Astrocyte (in vitro differentiated cells and primary cell): ENCODE results near the gene SUSD3. TPM values are rescaled to one million over a fixed set of nuclear protein-coding genes. Genes with fewer than 3 reads are reported as not detected.

ENCODE experiments used
- DNase-seq: peaks from one replicate; pipeline ENCODE4 v3.0.0-alpha.2; 2010; ENCODE audit warnings: low read depth
- FAIRE-seq: peaks from 2 replicates; lab custom pipeline; 2011; peaks lifted over from hg19 to GRCh38; lab: Jason Lieb, UNC
- H2AFZ ChIP-seq: 2 replicates; pipeline ENCODE4 v1.6.0; 2012; ENCODE audit warnings: low read depth, low read length, inconsistent platforms
- H3K27ac ChIP-seq: 2 replicates; pipeline ENCODE4 v1.5.1; 2011; ENCODE audit warnings: low read depth, low read length, inconsistent platforms
- H3K27me3 ChIP-seq: 2 replicates; pipeline ENCODE4 v1.6.0; 2011; ENCODE audit warnings: low read length, inconsistent platforms; ENCODE audit not compliant: insufficient read depth
- H3K36me3 ChIP-seq: 2 replicates; pipeline ENCODE4 v1.5.1; 2011; ENCODE audit warnings: low read length, inconsistent platforms; ENCODE audit not compliant: insufficient read depth
- H3K4me1 ChIP-seq: 2 replicates; pipeline ENCODE4 v1.5.1; 2011; ENCODE audit warnings: low read length, inconsistent platforms; ENCODE audit not compliant: insufficient read depth
- H3K4me2 ChIP-seq: 2 replicates; pipeline ENCODE4 v1.6.0; 2012; ENCODE audit warnings: low read length, inconsistent platforms
- H3K4me3 ChIP-seq: 2 replicates; pipeline ENCODE4 v1.5.1; 2011; ENCODE audit warnings: low read depth, mild to moderate bottlenecking, low read length, inconsistent platforms; ENCODE audit not compliant: insufficient read depth
- H3K79me2 ChIP-seq: 2 replicates; pipeline ENCODE4 v1.6.0; 2012; ENCODE audit warnings: mild to moderate bottlenecking, low read length, inconsistent platforms; ENCODE audit not compliant: insufficient read depth
- H3K9ac ChIP-seq: 2 replicates; pipeline ENCODE4 v1.6.0; 2012; ENCODE audit warnings: mild to moderate bottlenecking, low read length, inconsistent platforms
- H3K9me3 ChIP-seq: 2 replicates; pipeline ENCODE4 v1.5.1; 2012; ENCODE audit warnings: low read depth, mild to moderate bottlenecking, low read length, inconsistent platforms; ENCODE audit not compliant: insufficient read depth
- H4K20me1 ChIP-seq: 2 replicates; pipeline ENCODE4 v1.6.0; 2012; ENCODE audit warnings: low read length, inconsistent platforms; ENCODE audit not compliant: insufficient read depth
- H3K27ac Mint-ChIP-seq: one replicate; pipeline ENCODE4 v1.8.0; 2021; ENCODE audit warnings: mild to moderate bottlenecking, mixed read lengths; ENCODE audit not compliant: unreplicated experiment
- H3K27me3 Mint-ChIP-seq: one replicate; pipeline ENCODE4 v1.8.0; 2021; ENCODE audit warnings: low read depth, mixed read lengths; ENCODE audit not compliant: unreplicated experiment
- H3K36me3 Mint-ChIP-seq: one replicate; pipeline ENCODE4 v1.8.0; 2021; ENCODE audit warnings: low read depth, mixed read lengths; ENCODE audit not compliant: unreplicated experiment
- H3K4me1 Mint-ChIP-seq: one replicate; pipeline ENCODE4 v1.8.0; 2021; ENCODE audit warnings: low read depth, mixed read lengths; ENCODE audit not compliant: unreplicated experiment
- H3K4me3 Mint-ChIP-seq: one replicate; pipeline ENCODE4 v1.8.0; 2021; ENCODE audit warnings: mild to moderate bottlenecking, moderate library complexity, mixed read lengths; ENCODE audit not compliant: unreplicated experiment
- H3K9me3 Mint-ChIP-seq: one replicate; pipeline ENCODE4 v1.8.0; 2021; ENCODE audit warnings: mild to moderate bottlenecking, mixed read lengths; ENCODE audit not compliant: unreplicated experiment
- EZH2 ChIP-seq: IDR thresholded peaks from 2 replicates; pipeline ENCODE4 v1.6.1; 2012; ENCODE audit warnings: mild to moderate bottlenecking, low read length, inconsistent platforms; ENCODE audit not compliant: insufficient read depth
- total RNA-seq: library from RNA; stranded (reverse); gene quantifications from 2 replicates; pipeline ENCODE4 v1.2.1, GENCODE V29; 2021
- TF ChIP-seq, protein P1 (sequence below): IDR thresholded peaks from 2 replicates; pipeline ENCODE4 v1.5.1; 2011; ENCODE audit warnings: low read depth, mild to moderate bottlenecking, inconsistent platforms, low read length, moderate library complexity; ENCODE audit not compliant: insufficient read depth

The SUSD3 gene
- total RNA-seq, 1 donor from 2014 or later = not detected

DNA sequence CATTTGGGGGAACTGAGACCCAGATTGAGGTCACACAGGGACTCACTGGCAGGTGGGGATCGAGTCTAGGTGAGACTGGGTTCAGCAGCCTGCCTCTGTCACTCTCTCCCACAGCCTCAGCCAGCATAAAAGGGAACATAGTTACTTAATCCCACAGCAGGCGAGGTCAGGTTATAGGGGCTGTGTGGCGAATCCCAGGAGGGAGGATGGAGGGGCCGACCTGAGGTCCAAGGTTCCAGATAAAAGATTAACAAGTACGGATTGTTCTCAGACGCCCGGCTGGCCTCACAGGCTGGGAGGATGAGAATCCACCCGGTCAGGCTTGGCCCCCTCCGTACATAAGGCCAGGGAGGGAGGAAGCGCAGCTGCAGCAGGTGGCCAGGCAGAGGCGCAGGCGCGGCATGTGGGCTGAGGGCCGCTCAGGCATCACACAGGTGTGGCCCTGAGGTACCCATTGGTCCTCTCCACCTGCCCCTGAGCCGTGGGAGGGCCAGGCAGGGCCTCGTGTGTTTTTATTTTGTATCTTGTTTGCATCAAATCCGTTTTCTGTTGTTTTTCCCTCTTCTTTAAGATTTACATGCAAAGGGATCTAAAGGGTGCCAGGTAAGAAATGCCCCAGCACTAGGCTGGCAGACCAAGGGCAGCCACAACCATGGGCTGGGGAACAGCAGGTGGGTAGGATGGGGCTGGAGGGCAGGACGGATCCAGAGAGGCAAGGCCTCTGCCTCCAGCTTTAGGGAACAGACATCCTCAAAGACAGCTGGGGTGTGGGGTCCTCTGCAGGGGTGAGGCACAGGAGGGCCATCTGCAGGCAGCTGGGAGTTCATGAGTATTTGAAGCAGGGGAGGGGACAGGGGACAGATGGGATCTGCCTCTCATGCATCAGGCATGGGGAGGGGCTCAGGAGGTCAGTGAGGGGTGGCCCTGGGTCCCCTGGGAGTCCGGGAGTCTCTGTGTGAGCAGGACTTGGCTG is 3.6 kb downstream of the SUSD3 start:
- FAIRE-seq (no peak), DNase-seq (no peak)
- Mint-ChIP-seq H3K27ac (no peak overlapping the region), H3K4me3 (no peak overlapping the region), H3K4me1 (no peaks in the 10 kb centered on the region), H3K27me3 (peaks cover 35% of the 10 kb centered on the region), H3K36me3 (no peaks in the 10 kb centered on the region), H3K9me3 (no peaks in the 10 kb centered on the region)
- Histone ChIP-seq H3K27ac (no peak overlapping the region), H4K20me1 (no peaks in the 10 kb centered on the region), H3K79me2 (no peaks in the 10 kb centered on the region), H2AFZ (no peak overlapping the region), H3K4me1 (peaks cover 7% of the 10 kb centered on the region), H3K36me3 (no peaks in the 10 kb centered on the region), H3K4me2 (no peak overlapping the region), H3K9ac (no peak overlapping the region), H3K4me3 (no peak overlapping the region), H3K9me3 (no peaks in the 10 kb centered on the region), H3K27me3 (peaks cover 2% of the 10 kb centered on the region)
- no peak for TF ChIP-seq EZH2
- TF ChIP-seq, protein P1, sequence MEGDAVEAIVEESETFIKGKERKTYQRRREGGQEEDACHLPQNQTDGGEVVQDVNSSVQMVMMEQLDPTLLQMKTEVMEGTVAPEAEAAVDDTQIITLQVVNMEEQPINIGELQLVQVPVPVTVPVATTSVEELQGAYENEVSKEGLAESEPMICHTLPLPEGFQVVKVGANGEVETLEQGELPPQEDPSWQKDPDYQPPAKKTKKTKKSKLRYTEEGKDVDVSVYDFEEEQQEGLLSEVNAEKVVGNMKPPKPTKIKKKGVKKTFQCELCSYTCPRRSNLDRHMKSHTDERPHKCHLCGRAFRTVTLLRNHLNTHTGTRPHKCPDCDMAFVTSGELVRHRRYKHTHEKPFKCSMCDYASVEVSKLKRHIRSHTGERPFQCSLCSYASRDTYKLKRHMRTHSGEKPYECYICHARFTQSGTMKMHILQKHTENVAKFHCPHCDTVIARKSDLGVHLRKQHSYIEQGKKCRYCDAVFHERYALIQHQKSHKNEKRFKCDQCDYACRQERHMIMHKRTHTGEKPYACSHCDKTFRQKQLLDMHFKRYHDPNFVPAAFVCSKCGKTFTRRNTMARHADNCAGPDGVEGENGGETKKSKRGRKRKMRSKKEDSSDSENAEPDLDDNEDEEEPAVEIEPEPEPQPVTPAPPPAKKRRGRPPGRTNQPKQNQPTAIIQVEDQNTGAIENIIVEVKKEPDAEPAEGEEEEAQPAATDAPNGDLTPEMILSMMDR = no peak

DNA sequence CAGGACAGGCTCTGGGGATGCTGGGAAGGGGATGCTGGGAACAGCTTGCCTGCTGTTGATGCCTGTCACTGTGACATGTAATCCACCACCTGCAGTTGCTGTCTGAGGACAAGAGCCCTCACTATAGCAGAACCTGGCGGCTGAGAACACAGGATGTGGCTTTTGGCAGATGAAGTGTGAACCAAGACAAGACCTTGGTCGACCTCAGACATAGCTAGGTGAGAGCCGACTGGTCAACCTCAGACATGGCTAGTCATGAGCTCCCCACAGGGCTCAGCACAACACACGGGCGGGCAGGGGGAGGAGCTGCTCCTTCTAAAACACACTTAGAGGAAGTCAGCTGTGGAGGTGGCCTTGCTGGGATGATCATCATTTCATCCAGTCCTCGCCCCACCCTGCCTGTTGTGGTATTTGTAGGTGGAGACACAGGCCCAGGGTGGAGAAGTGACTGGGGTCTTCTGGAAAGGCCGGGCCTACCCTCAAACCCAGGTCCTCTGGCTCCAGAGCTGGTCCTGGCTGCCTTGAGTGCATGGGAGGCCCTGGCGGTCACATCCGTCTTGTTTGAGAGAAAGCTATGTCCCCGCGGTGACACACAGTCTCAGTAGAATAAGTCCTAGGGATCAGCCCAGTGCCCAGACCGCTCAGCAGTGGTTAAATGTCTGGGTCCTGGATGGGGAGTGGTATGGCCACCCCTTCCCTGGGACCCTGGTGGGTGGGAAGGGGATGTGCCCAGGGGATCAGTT is 6.1 kb downstream of the SUSD3 start:
- Mint-ChIP-seq H3K9me3 (no peaks in the 10 kb centered on the region), H3K27me3 (peaks cover 31% of the 10 kb centered on the region), H3K4me1 (no peaks in the 10 kb centered on the region), H3K4me3 (no peak overlapping the region), H3K27ac (no peak overlapping the region), H3K36me3 (no peaks in the 10 kb centered on the region)
- Histone ChIP-seq H3K36me3 (no peaks in the 10 kb centered on the region), H3K27ac (no peak overlapping the region), H2AFZ (peak overlapping the region; percentile 5), H3K9me3 (no peaks in the 10 kb centered on the region), H3K4me1 (peaks cover 7% of the 10 kb centered on the region), H4K20me1 (no peaks in the 10 kb centered on the region), H3K27me3 (peaks cover 2% of the 10 kb centered on the region), H3K79me2 (no peaks in the 10 kb centered on the region), H3K9ac (no peak overlapping the region), H3K4me2 (no peak overlapping the region), H3K4me3 (no peak overlapping the region)
- TF ChIP-seq, protein P1 = no peak
- TF ChIP-seq EZH2 = no peak
- DNase-seq (peak; percentile 39), FAIRE-seq (no peak)
